C4-2B (cell line): ENCODE measurements around the gene NAP1L4.

Experiments used
- CTCF ChIP-seq: fragments of 450-650 bp; conservative IDR thresholded peaks from 2 replicates; pipeline ENCODE4 v1.5.1; 2017; ENCODE audit warnings: mild to moderate bottlenecking
- ZFX ChIP-seq: fragments of 450-650 bp; IDR thresholded peaks from 2 replicates; pipeline ENCODE4 v1.6.1; 2017

- TF ChIP-seq CTCF (no peak), ZFX (no peak)
Measured at GRCh38 chr11:2990617-2991451, 1.3 kb downstream of the NAP1L4 start.
